OCI-LY1 (cell line): Measurements from ENCODE around the gene PTPRN2.

Experiments
- EZH2 ChIP-seq: fragments of 200-600 bp; sonication (generic), shearing (Covaris generic); IDR thresholded peaks from 2 replicates; pipeline ENCODE4 v1.8.0; 2017; ENCODE audit warnings: borderline replicate concordance, mixed run types, mild to moderate bottlenecking, antibody characterized with exemption, low read length, moderate library complexity, mixed read lengths
- TF ChIP-seq, protein P1 (sequence below): fragments of 200-600 bp; sonication (generic), shearing (Covaris generic); IDR thresholded peaks from 2 replicates; pipeline ENCODE4 v1.5.1; 2017; ENCODE audit warnings: mild to moderate bottlenecking, antibody characterized with exemption, low read length, moderate library complexity, mixed read lengths

DNA sequence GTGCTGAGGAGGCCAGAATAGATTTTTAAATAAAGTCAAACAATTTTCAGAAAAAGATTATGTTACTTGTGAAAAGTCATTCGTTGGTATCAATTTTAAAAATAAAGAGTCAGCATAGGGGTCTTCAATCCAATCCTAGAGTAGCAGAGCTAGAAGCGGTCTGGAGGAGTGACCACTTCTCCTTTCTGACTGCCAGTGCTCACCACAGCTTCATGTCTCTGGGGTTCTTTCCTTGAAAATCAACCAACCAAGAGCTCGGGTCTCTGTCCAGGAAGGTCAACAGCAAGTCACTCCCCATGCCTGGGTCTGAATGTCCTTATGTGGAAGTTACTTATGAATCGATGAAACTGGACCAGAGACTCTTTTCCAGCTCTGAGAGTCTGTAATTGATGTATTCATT lies 14.3 kb downstream of the PTPRN2 start:
- TF ChIP-seq, protein P1, sequence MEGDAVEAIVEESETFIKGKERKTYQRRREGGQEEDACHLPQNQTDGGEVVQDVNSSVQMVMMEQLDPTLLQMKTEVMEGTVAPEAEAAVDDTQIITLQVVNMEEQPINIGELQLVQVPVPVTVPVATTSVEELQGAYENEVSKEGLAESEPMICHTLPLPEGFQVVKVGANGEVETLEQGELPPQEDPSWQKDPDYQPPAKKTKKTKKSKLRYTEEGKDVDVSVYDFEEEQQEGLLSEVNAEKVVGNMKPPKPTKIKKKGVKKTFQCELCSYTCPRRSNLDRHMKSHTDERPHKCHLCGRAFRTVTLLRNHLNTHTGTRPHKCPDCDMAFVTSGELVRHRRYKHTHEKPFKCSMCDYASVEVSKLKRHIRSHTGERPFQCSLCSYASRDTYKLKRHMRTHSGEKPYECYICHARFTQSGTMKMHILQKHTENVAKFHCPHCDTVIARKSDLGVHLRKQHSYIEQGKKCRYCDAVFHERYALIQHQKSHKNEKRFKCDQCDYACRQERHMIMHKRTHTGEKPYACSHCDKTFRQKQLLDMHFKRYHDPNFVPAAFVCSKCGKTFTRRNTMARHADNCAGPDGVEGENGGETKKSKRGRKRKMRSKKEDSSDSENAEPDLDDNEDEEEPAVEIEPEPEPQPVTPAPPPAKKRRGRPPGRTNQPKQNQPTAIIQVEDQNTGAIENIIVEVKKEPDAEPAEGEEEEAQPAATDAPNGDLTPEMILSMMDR = no peak
- TF ChIP-seq EZH2 = no peak
